Measurements from ENCODE around the gene AGAP5.
"Not testable (repeated sequence)": the region's sequence is repeated elsewhere in the genome, so short reads cannot be mapped to it uniquely, and the experiment has no call there.

AGAP5 gene

DNA sequence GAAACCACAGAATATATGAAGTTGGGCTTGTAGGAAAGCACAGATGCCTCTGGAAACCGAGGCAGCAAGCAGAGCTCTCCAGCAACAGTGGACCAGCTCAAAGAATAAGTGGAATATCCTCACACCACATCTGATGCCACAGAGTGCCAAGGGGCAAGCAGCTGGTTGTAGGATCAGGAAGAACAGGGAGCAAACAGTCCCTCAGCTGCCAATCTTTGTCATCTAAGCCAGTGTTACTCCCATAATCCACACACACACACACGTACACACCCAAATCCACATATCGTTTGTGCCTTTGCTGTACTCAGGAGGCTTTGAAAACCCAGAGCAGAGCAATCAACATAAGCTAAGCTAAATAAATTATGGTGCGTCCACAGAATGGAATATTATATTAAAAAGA is 25.6 kb upstream of the AGAP5 start:
- H3K4me3 ChIP-seq (ENCODE audit: low read length): no peak overlapping the region
- no peak for DNase-seq (ENCODE audit: low read depth)
- TF ChIP-seq, protein P1, sequence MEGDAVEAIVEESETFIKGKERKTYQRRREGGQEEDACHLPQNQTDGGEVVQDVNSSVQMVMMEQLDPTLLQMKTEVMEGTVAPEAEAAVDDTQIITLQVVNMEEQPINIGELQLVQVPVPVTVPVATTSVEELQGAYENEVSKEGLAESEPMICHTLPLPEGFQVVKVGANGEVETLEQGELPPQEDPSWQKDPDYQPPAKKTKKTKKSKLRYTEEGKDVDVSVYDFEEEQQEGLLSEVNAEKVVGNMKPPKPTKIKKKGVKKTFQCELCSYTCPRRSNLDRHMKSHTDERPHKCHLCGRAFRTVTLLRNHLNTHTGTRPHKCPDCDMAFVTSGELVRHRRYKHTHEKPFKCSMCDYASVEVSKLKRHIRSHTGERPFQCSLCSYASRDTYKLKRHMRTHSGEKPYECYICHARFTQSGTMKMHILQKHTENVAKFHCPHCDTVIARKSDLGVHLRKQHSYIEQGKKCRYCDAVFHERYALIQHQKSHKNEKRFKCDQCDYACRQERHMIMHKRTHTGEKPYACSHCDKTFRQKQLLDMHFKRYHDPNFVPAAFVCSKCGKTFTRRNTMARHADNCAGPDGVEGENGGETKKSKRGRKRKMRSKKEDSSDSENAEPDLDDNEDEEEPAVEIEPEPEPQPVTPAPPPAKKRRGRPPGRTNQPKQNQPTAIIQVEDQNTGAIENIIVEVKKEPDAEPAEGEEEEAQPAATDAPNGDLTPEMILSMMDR (IDR thresholded peaks at IDR 0.05; ENCODE audit: insufficient read depth, low read depth, low read length, missing control alignments): no peak

DNA sequence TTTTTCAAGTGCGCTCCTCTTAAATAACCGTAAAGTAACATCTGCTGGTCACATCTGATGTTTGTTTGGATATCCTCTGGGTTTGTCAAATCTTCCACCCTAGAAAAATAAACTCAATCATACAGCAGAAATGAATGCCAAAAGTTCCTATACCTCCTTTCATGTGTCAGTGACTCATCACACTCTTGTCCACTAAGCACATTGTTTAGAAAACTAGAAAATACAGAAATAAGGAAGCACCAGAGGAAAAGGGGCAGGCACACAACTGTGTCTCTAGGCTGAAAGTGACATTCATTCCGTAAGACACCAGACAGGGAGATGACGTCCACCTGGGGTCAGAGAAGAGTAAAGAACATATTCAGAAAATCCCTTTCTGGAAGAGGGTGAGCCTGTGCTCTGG is 22.7 kb upstream of the AGAP5 start:
- not testable (repeated sequence) for H3K4me3 ChIP-seq (ENCODE audit: low read length); DNase-seq (ENCODE audit: low read depth)

DNA sequence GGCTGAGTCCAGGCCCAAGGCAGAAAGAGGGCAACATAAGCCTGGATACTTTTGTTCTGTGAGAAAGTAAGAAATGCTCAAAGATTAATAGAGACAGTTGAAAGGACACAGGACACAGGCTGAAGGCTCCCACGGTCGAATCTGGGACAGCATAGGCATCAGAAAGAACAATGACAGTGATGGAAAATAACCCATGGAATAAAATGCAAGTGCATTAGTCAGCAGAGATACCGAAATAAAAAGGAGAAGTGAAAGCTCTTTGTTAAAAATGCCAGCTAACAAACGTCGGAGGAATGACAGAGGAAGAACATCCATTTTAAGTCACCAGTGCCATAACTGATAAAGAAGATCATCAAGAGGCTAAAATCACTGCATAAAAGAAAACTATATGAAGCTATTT is 19.6 kb upstream of the AGAP5 start:
- DNase-seq (ENCODE audit: low read depth): no peak
- TF ChIP-seq, protein P1 (IDR thresholded peaks at IDR 0.05; ENCODE audit: insufficient read depth, low read depth, low read length, missing control alignments): no peak
- no peak overlapping the region for H3K4me3 ChIP-seq (ENCODE audit: low read length)

DNA sequence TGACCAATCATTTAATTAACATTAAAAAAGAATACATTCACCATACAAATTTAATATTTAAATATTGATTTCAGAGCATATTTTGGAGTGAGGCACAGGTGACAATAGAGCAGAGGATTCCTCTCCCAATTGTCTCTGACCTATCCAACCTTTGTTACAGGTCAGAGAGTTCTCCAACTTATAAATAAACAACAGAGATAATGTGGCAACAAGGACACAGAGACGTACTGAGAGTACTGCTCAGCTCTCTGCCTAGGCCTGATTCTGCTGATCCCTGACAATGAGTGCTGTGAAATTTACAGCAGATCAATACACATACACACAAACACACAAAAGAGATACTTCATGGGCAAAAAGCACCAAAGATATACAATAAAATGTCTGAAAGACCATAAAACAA is 18.3 kb upstream of the AGAP5 start:
- TF ChIP-seq, protein P1 (IDR thresholded peaks at IDR 0.05; ENCODE audit: insufficient read depth, low read depth, low read length, missing control alignments): no peak
- DNase-seq (ENCODE audit: low read depth): no peak
- H3K4me3 ChIP-seq (ENCODE audit: low read length): no peak overlapping the region

DNA sequence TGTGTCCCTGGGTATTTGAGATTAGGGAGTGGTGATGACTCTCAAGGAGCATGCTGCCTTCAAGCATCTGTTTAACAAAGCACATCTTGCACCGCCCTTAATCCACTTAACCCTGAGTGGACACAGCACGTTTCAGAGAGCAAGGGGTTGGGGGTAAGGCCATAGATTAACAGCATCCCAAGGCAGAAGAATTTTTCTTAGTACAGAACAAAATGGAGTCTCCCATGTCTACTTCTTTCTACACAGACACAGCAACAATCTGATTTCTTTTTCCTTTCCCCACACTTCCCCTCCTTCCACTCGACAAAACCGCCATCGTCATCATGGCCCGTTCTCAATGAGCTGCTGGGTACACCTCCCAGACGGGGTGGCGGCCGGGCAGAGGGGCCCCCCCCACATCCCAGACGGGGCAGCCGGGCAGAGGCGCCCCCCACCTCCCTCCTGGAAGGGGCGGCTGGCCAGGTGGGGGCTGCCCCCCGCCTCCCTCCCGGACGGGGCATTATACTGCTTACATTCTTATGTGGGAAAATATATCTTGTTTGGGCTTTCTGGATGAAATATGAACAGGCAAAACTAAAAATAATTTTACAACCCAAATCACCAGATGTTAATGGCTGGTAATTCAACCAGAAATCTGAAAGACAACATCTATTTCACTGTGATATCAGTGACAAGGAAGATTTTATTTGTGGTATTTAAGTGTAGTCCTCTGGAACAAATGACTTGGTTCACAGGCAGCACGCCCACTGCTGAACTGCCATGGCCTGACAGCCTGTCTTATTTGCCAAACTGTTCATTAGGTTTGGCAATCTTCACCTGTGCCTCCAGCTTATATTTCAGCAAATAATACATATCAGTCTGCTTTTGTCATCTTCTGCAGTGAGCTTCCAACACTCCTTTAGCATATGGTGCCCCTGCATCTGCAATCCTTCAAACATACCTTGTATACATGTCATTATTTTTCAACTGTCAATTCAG is 17.6 kb upstream of the AGAP5 start:
- DNase-seq (ENCODE audit: low read depth); H3K4me3 ChIP-seq (ENCODE audit: low read length): not testable (repeated sequence)

DNA sequence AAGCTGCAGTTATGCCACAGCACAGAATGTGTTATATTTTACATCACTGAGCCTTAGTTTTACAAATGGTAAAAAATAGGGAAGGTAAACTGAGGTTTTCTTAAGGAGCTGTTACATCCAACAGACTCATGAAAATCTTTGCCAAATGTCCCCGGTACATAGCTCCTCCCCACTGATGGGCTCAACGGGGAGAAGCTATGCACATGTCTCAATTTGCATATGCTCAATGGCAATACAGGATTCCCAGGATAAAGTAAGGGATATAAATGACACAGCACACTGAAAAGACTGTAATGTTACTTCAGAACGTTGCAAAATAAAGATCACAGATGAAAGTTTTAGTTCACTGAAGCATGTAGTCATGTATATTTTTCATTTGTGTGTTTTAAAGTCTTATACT is 16.6 kb upstream of the AGAP5 start:
- not testable (repeated sequence) for DNase-seq (ENCODE audit: low read depth)

DNA sequence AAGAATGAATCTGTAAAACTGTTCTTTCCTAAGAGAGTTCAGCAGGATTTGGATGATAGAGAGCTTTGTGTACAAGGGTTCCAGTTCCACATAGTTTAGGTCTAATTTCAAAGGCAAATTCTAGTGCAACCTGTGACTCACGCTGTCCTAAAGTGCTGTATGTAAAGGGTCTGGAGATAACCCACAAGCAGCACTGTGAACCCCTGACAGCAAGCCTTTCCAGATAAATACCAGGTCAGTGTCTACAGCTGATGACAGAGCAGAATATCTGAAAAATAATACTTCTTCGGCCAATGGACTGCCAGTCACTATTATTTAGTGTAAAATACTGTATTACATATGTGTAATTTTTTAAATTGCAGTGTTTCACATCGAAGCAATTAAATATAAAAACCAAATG is 16.0 kb upstream of the AGAP5 start:
- not testable (repeated sequence) for H3K4me3 ChIP-seq (ENCODE audit: low read length); DNase-seq (ENCODE audit: low read depth)

More for the DNA sequence above, 16.6 kb upstream of the AGAP5 start:
- not testable (repeated sequence) for H3K4me3 ChIP-seq (ENCODE audit: low read length)

DNA sequence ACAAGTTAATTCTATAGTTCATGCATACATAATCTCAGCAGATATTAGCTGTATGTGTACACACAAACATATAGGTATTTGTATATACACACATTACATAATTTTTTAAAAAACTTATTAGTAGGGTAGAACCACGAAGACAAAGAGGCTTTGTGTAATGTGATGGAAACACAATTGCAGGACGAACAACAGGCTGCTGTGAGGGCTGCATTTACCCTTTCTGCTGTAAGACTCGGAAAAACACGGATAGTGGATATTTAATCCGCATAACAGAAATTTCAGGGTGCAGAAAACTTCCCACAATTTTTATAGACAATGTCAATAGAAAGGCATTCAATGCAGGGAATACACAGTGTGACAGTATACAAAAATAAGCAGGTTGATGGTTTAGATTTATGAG is 13.8 kb upstream of the AGAP5 start:
- DNase-seq (ENCODE audit: low read depth); H3K4me3 ChIP-seq (ENCODE audit: low read length): not testable (repeated sequence)

DNA sequence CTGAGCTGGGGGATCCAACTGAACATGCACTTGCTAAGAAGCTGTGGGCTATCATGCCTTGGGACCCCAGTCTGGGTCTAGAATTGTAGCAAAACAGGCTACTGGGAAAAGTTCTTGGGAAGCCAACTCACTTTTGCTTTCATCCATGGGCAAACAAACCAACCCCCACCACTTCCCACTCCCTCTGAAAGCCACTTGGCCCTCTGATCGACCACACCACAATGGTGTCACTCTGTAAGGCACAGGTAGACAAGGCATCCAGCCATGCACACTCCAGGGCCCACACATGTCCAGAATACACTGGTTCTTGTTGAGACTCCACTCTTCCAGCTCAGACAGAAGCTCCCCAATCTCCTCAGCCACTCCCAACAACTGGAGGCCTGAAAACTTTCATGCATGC is 10.2 kb upstream of the AGAP5 start:
- H3K4me3 ChIP-seq (ENCODE audit: low read length); DNase-seq (ENCODE audit: low read depth): not testable (repeated sequence)

DNA sequence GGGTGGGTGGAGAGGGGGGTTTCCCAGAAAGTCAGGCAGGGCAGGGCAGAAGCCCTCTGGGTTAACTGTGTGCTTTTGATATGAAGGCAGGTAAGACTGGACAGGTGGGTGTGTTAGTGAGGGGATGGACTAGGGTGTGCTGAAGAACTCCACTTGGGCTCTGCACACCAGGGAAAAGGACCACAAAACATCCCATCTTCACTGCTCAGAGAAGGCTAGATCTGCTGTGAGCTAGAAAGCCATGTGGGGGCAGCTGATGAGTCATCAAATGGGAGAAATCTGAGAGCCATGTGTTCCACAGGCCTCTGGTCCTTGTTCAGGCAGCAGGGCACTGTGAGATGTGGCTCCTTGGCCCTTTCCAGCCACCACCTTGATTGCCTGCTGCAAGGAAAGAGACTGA is 9.7 kb upstream of the AGAP5 start:
- not testable (repeated sequence) for H3K4me3 ChIP-seq (ENCODE audit: low read length); DNase-seq (ENCODE audit: low read depth)

DNA sequence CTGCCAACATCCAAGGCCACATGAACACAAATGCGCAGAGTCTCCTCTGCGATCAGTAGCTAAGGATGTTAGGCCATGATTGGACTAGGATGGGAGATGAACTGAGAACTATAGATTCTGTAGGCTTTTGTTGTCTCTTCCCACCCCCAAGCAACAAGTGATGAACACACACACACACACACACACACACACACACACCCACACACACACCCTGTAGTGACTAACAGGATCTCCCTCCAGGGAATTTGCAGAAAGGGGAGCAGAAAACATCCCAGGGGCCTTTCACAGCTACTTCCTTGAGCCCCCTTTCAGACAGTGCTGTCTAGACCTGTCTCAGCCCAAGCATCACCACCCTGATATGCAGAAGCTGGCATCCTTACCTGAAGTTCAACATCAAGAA is 8.6 kb upstream of the AGAP5 start:
- DNase-seq (ENCODE audit: low read depth): peak; percentile 24
- H3K4me3 ChIP-seq (ENCODE audit: low read length): not testable (repeated sequence)

DNA sequence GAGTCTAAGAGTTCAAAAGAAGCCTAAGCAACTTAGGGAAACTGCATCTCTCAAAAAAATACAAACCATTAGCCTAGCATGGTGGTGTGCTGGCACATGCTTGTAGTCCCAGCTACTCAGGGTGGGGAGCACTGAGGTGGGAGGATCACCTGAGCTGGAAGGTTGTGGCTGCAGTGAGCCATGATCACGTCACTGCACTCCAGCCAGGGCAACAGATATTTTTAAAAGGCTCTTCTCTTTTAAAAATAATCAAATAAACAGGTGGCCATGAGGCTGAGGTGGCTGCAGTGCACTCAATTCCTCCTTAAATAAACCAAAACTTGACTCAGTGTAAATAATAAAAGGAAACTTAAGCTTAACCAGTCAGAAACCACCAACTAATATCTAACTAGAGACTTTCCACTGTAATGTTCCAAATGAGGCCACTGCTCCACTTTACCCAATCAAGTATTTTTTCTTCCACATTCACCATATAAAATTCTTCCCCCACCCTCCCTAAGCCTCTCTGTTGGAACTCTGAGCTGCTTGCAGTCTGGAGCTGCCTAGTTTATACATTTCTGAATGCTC is 7.7 kb upstream of the AGAP5 start:
- not testable (repeated sequence) for H3K4me3 ChIP-seq (ENCODE audit: low read length)
- DNase-seq (ENCODE audit: low read depth): peak; percentile 3

DNA sequence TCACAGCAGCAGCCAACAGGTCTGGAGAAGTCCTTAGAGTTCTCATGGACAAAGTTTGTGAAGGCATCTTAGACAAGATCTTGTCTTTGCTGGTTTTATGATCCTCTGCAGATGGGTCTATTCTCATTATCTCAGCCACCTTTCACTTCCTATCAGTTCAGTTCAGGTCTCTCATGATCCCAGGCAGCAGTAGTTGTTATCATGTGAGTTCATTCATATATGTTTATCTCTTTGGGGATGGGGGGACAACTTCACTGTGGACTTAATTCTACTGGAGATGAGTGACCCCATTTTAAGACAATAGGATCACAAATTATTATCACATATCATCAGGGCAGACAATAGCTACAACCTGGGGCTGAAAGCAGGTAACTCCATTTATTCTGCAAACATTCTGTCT is 6.0 kb upstream of the AGAP5 start:
- not testable (repeated sequence) for DNase-seq (ENCODE audit: low read depth)

DNA sequence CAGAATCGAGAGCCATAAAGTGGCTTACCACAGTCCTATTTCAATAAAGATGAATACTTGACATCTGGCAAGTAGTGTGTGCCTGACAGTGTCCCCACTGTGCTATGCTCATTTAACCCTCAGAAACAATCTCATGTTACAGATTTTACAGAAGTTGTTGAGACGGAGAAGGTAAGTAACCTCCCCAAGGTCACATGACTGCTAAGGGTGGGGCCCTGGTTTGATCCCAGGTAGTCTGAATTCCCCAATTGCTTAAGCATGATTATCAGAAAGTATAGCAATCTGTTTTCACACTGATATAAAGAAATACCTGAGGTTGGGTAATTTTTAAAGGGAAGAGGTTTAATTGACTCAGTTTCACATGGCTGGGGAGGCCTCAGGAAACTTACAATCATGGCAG is 910 bp upstream of the AGAP5 start:
- DNase-seq (ENCODE audit: low read depth); H3K4me3 ChIP-seq (ENCODE audit: low read length): not testable (repeated sequence)

More for the DNA sequence above, 6.0 kb upstream of the AGAP5 start:
- H3K4me3 ChIP-seq (ENCODE audit: low read length): not testable (repeated sequence)

DNA sequence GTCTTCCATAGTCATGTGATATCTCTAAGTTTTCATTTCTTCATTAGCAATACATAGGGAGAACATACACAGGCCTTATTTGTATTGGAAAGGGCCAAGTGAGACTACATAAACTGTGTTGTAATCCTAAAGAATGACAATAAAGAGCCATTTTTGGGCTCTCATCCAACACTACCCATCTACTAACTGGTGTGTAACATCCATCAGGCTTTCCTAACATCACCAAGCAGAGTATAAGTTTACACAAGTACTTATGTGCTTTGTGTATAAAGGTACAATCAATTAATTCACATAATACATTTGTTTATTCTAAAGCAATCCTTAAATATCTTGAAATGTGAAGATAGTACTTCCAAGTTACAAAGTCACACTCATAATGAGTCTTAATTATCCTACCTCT is 2.6 kb downstream of the AGAP5 start:
- not testable (repeated sequence) for H3K4me3 ChIP-seq (ENCODE audit: low read length)
- peak; percentile 48 for DNase-seq (ENCODE audit: low read depth)

DNA sequence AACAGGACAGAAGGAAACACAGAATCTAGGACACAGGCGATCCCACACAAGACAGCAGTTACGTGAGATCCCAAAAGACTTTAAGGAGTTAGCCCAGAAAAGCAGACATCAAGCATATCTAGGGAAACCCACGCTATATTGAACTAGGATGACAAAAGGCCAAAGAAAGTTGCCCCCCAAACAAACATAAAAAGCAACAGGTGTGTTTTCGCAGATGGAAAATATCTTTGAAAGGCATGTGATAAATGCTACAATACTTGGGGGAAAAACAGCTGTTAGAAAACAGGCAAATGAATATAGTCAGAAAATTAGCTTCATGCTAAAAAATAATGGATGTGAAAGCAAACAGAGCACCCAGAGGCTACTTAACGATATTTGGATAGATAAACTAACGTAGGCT is 7.2 kb downstream of the AGAP5 start:
- not testable (repeated sequence) for DNase-seq (ENCODE audit: low read depth); H3K4me3 ChIP-seq (ENCODE audit: low read length)
